Prostate gland (tissue), 2 donors: Measurements from ENCODE around the gene ZNF277. TPM values are rescaled to one million over a fixed set of nuclear protein-coding genes. Genes with fewer than 3 reads are reported as not detected.
A peak's percentile ranks its signal among the peaks of the same experiment; 100 is the strongest.

Experiments used
- DNase-seq: peaks from one replicate; pipeline ENCODE4 v3.0.0-alpha.2; 2019; ENCODE audit warnings: low spot score
- H3K27ac ChIP-seq, 2 donors: fragments of 200-600 bp; sonication (generic); 2 replicates each; pipeline ENCODE4 v1.5.1; 2017 to 2019
- H3K27me3 ChIP-seq: fragments of 200-600 bp; sonication (generic); replicated peaks from 2 replicates; pipeline ENCODE4 v1.5.1; 2019; ENCODE audit not compliant: insufficient read depth
- H3K36me3 ChIP-seq, 2 donors: fragments of 200-600 bp; sonication (generic); 1 replicate in 1 of 2; 2 replicates in 1 of 2; pipeline versions ENCODE4 v1.5.1 to v1.8.1; 2017 to 2019
- H3K4me1 ChIP-seq: fragments of 200-600 bp; sonication (generic); replicated peaks from 2 replicates; pipeline ENCODE4 v1.5.1; 2019
- H3K4me3 ChIP-seq, 2 donors: fragments of 200-600 bp; sonication (generic); 2 replicates each; pipeline ENCODE4 v1.5.1; 2017 to 2019
- H3K9me3 ChIP-seq: fragments of 200-600 bp; sonication (generic); 2 replicates; pipeline ENCODE4 v1.5.1; 2017
- CTCF ChIP-seq, 4 experiments: fragments of 200-600 bp in 2 of 4; fragments of 450-650 bp in 2 of 4; sonication (generic) in 2 of 4; IDR thresholded peaks; 1 replicate in 3 of 4; 2 replicates in 1 of 4; pipeline ENCODE4 v1.5.1; 2016 to 2019; ENCODE audit warnings: antibody characterized with exemption in 4 of 4, mild to moderate bottlenecking in 2 of 4, moderate library complexity in 2 of 4
- POLR2A ChIP-seq: fragments of 450-650 bp; IDR thresholded peaks from one replicate; pipeline ENCODE4 v1.6.1; 2016; ENCODE audit warnings: antibody characterized with exemption, mild to moderate bottlenecking
- POLR2AphosphoS5 ChIP-seq: sonication (generic); formaldehyde crosslinking; IDR thresholded peaks from one replicate; pipeline ENCODE4 v1.6.1; 2017; ENCODE audit warnings: antibody characterized with exemption
- WGBS: methylation state at CpG from one replicate; pipeline ENCODE4 v1.1.5; 2018; 5-methylcytosine and 5-hydroxymethylcytosine counted together
- intact Hi-C: fragments of 100-400 bp; cut with DNase I; formaldehyde crosslinking; loops from one replicate; pipeline ENCODE4 v1.14.2; 2022
- total RNA-seq, 2 donors: library from RNA; depleted of rRNA; stranded (reverse); fragments of >200 nt; gene quantifications; one replicate each; pipeline ENCODE4 v1.1.0, GENCODE V29; 2016

ZNF277 gene
- total RNA-seq, 2 donors from 2014 or later = 23.0 to 33.1 TPM

- intact Hi-C loops = no loop called here
- DNase-seq = no peak
- Histone ChIP-seq H3K27me3 (no peaks in the 10 kb centered on the region), H3K4me3 (no peak overlapping the region), H3K4me1 (no peaks in the 10 kb centered on the region), H3K36me3 (no peaks in the 10 kb centered on the region), H3K9me3 (no peaks in the 10 kb centered on the region), H3K27ac (no peak overlapping the region)
- no peak for TF ChIP-seq CTCF (IDR thresholded peaks at IDR 0.05)
- TF ChIP-seq POLR2AphosphoS5 = no peak
- no peak for TF ChIP-seq POLR2A
Observed at GRCh38 chr7:112359086-112359485, 152.6 kb downstream of the ZNF277 start.

- no peaks in the 10 kb centered on the region for H3K27me3 ChIP-seq
- H3K9me3 ChIP-seq = no peaks in the 10 kb centered on the region
- no peak overlapping the region for H3K4me3 ChIP-seq
- intact Hi-C loops = no loop called here
- 47% methylated on average over 8 of the region's 8 CpGs for WGBS
- peak overlapping the region in 1 of 2 donors; percentile 44 for H3K27ac ChIP-seq
- H3K36me3 ChIP-seq = no peaks in the 10 kb centered on the region
- DNase-seq = no peak
- TF ChIP-seq POLR2AphosphoS5 (peak; percentile 38), POLR2A (no peak)
- no peaks in the 10 kb centered on the region for H3K4me1 ChIP-seq
Observed at GRCh38 chr7:112360681-112361080, 154.2 kb downstream of the ZNF277 start.

DNA sequence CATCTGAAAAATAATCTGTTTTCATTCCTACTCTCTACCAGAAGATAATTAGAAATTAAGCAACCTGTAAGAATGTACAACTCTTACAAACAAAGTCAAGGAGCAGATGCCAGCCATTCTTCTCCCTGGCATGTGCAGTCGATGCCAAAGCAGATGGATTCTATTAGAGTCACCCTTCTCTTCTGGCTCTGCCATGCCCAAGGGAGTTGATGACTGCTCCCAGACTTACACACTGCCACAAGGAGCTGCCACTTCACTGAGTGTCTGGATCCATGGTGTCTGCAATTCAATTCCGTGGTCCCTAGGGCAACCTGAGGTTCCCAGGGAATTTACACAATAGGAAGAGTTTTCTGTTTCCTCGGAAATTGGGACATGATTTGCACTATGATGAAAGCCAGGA lies 154.7 kb downstream of the ZNF277 start:
- Histone ChIP-seq H3K9me3 (no peaks in the 10 kb centered on the region), H3K27ac (peak overlapping the region in 1 of 2 donors; percentile 44), H3K27me3 (no peaks in the 10 kb centered on the region), H3K4me1 (no peaks in the 10 kb centered on the region), H3K4me3 (no peak overlapping the region), H3K36me3 (no peaks in the 10 kb centered on the region)
- intact Hi-C loops = no loop called here
- no peak for TF ChIP-seq CTCF (IDR thresholded peaks at IDR 0.05)
- TF ChIP-seq POLR2AphosphoS5 = no peak
- no peak for TF ChIP-seq POLR2A
- peak; percentile 20 for DNase-seq
- 66% methylated on average over 3 of the region's 3 CpGs for WGBS

GRCh38 chr7:112362053-112362650 lies 155.7 kb downstream of the ZNF277 start:
- Histone ChIP-seq H3K9me3 (no peaks in the 10 kb centered on the region), H3K4me1 (no peaks in the 10 kb centered on the region), H3K27ac (no peak overlapping the region), H3K27me3 (no peaks in the 10 kb centered on the region), H3K36me3 (no peaks in the 10 kb centered on the region), H3K4me3 (no peak overlapping the region)
- 100% methylated on average over 2 of the region's 2 CpGs for WGBS
- intact Hi-C loops = no loop called here
- TF ChIP-seq POLR2AphosphoS5 (no peak), CTCF (IDR thresholded peaks at IDR 0.05) (no peak), POLR2A (no peak)
- DNase-seq = no peak

DNA sequence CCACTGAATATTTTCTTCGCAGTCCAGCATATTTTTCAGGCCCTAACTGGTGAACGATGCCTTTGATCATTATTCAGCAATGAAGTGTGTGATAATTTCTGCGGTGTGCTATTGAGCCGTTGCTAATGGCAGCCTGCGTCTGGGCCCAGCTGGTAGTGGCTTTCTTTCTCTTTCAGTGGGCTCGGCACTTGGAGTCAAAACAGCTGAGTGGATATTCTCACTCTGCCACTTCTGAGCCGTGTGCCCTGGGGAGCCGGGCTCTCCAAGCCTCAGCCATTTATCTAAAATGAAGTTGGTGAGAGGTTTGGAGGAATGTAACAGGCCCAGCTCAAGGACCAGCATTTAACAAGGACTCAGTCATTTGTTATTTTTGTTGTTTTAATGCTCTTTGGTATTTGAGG lies 156.2 kb downstream of the ZNF277 start:
- intact Hi-C loops = no loop called here
- no peak for TF ChIP-seq POLR2AphosphoS5
- TF ChIP-seq CTCF (IDR thresholded peaks at IDR 0.05) = no peak
- TF ChIP-seq POLR2A = no peak
- Histone ChIP-seq H3K27me3 (no peaks in the 10 kb centered on the region), H3K4me1 (no peaks in the 10 kb centered on the region), H3K36me3 (no peaks in the 10 kb centered on the region), H3K27ac (no peak overlapping the region), H3K9me3 (no peaks in the 10 kb centered on the region), H3K4me3 (no peak overlapping the region)
- WGBS = 77% methylated on average over 8 of the region's 8 CpGs
- no peak for DNase-seq
